Gastroesophageal sphincter (tissue), 3 donors: Measurements from ENCODE around the gene SAMD9.

ENCODE experiments used
- POLR2AphosphoS5 ChIP-seq: sonication (generic); formaldehyde crosslinking; IDR thresholded peaks from one replicate; pipeline ENCODE4 v1.6.1; 2017; ENCODE audit warnings: antibody characterized with exemption
- TF ChIP-seq, protein P1 (sequence below), 4 experiments: fragments of 200-600 bp in 2 of 4; fragments of 450-650 bp in 2 of 4; sonication (generic) in 1 of 4; IDR thresholded peaks; one replicate each; pipeline ENCODE4 v1.5.1; 2017 to 2019; ENCODE audit warnings: antibody characterized with exemption in 4 of 4, mild to moderate bottlenecking in 2 of 4, moderate library complexity in 2 of 4

DNA sequence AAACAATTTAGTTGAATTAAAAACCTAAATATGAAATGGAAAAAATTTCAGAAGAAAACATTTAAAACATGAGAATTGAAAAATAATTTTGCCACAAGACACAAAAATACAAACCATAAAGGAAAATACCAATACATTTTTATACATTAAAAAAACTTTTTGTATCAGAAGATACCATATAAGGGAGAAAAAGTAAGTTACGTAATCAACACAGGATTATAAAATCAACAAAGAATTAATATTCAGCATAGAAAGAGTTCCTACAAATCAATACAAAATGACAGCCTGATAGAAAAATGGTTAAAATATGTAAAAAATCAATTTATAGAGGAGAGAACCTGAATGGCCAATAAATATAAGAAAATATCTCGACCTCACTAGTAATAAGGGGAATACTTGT, 47.0 kb upstream of the SAMD9 start:
- TF ChIP-seq, protein P1, sequence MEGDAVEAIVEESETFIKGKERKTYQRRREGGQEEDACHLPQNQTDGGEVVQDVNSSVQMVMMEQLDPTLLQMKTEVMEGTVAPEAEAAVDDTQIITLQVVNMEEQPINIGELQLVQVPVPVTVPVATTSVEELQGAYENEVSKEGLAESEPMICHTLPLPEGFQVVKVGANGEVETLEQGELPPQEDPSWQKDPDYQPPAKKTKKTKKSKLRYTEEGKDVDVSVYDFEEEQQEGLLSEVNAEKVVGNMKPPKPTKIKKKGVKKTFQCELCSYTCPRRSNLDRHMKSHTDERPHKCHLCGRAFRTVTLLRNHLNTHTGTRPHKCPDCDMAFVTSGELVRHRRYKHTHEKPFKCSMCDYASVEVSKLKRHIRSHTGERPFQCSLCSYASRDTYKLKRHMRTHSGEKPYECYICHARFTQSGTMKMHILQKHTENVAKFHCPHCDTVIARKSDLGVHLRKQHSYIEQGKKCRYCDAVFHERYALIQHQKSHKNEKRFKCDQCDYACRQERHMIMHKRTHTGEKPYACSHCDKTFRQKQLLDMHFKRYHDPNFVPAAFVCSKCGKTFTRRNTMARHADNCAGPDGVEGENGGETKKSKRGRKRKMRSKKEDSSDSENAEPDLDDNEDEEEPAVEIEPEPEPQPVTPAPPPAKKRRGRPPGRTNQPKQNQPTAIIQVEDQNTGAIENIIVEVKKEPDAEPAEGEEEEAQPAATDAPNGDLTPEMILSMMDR (IDR thresholded peaks at IDR 0.05), result no peak
- no peak for TF ChIP-seq POLR2AphosphoS5
